Measurements from ENCODE around the gene PTGER3. TPM values are rescaled to one million over a fixed set of nuclear protein-coding genes. Genes with fewer than 3 reads are reported as not detected.

The PTGER3 gene
- total and polyA plus RNA-seq, 2 of the 4 experiments (the other 2 are of a cell fraction): not detected

DNA sequence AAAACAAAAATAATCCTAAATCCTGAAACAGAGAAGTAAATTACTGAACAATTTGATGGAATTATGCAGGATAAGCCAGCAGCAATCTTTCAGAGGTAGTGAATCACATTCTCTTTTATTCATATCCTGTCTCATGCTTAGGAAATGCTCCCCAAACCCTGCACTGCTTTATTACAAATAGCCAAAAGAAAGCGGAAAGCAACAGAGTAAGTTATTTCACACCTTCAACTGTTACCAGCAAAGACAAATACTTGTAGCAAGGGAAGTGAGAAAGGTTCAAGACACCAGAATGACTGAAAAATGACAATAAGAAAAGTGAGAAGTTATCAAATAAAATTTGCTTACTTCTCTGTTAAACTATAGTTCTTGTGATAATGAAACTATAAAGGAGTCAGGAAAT lies 27.1 kb upstream of the PTGER3 start:
- in situ Hi-C loops (cut with MboI; ENCODE audit: low sequenced_read_pairs): loop anchor here (25.0 kb wide), 2 partner anchors 963 to 1188 kb away; no protein-coding TSS in a partner anchor

More for the DNA sequence above, 27.1 kb upstream of the PTGER3 start:
- no peak overlapping the region for H4K5ac ChIP-seq (ENCODE audit: low read depth, low read length)
- CTCF ChIA-PET: no interaction called here
- H2BK15ac ChIP-seq (ENCODE audit: low read depth, low read length): no peak overlapping the region
- no peak overlapping the region for H2AK9ac ChIP-seq (replicated peaks; ENCODE audit: low read depth, low read length, poor library complexity)
- H3K27ac ChIP-seq (ENCODE audit: insufficient read depth, low read length): no peak overlapping the region
- ATAC-seq (ENCODE audit: low read depth): no peak
- DNase-seq: no peak
- H4K8ac ChIP-seq (ENCODE audit: low read depth in 2 of 2, low read length in 2 of 2): no peak overlapping the region; a peak in 1 of 4 replicates
- H3K4me3 ChIP-seq (ENCODE audit: insufficient read depth, low read depth, low read length): no peak overlapping the region
- no peak overlapping the region for H3K23ac ChIP-seq (ENCODE audit: low read depth, low read length)
- H4K20me1 ChIP-seq (ENCODE audit: insufficient read depth, low read length): peaks cover 21% of the 10 kb centered on the region; the same call in 1 of the 2 replicates
- no peak overlapping the region for H2BK20ac ChIP-seq (ENCODE audit: low read depth, low read length)
- no peaks in the 10 kb centered on the region for H3K27me3 ChIP-seq (ENCODE audit: control insufficient read depth, insufficient read depth, low read length)
- H3K4me1 ChIP-seq (ENCODE audit: control insufficient read depth, insufficient read depth, low read length): no peaks in the 10 kb centered on the region
- H3K9me3 ChIP-seq (ENCODE audit: control insufficient read depth, insufficient read depth, low read length): no peaks in the 10 kb centered on the region
- dilution Hi-C loops (cut with HindIII; ENCODE audit: low sequenced_read_pairs, unreplicated experiment): no loop called here
- H3K4me2 ChIP-seq (ENCODE audit: low read depth, low read length): no peak overlapping the region
- H3K14ac ChIP-seq (replicated peaks; ENCODE audit: low read depth, low read length): no peak overlapping the region
- H3K36me3 ChIP-seq (ENCODE audit: control insufficient read depth, insufficient read depth, low read length): peaks cover 28% of the 10 kb centered on the region
- H3K18ac ChIP-seq (ENCODE audit: low read depth, low read length): no peak overlapping the region
- peaks cover 25% of the 10 kb centered on the region in 2 experiments for H3K79me1 ChIP-seq (ENCODE audit: low read depth in 1 of 2, low read length in 2 of 2)
- no peak overlapping the region for H2AFZ ChIP-seq (replicated peaks; ENCODE audit: low read length, poor library complexity)
- intact Hi-C loops (cut with micrococcal nuclease): no loop called here
- H2BK5ac ChIP-seq (ENCODE audit: low read depth, low read length, poor library complexity, severe bottlenecking): peak overlapping the region; percentile 26
- TF ChIP-seq CHD1 (IDR thresholded peaks at IDR 0.05; ENCODE audit: low read depth, low read length) (no peak), BHLHE40 (IDR thresholded peaks at IDR 0.05; ENCODE audit: low read depth, low read length) (no peak), MXI1 (IDR thresholded peaks at IDR 0.05; ENCODE audit: borderline replicate concordance, low read depth, low read length) (no peak), MAFK (IDR thresholded peaks at IDR 0.05; ENCODE audit: low read depth, low read length) (no peak), CEBPB (IDR thresholded peaks at IDR 0.05; ENCODE audit: low read depth, low read length) (no peak), RFX5 (IDR thresholded peaks at IDR 0.05; ENCODE audit: low read depth, low read length) (no peak), RAD21 (IDR thresholded peaks at IDR 0.05; ENCODE audit: low read length) (no peak), SMC3 (IDR thresholded peaks at IDR 0.05; ENCODE audit: low read depth, low read length) (no peak), RCOR1 (IDR thresholded peaks at IDR 0.05; ENCODE audit: insufficient replicate concordance, low read length) (no peak), MAZ (IDR thresholded peaks at IDR 0.05; ENCODE audit: borderline replicate concordance, low read depth, low read length) (no peak), NFE2L2 (IDR thresholded peaks at IDR 0.05; ENCODE audit: low read depth, low read length) (no peak), FOS (IDR thresholded peaks at IDR 0.05; ENCODE audit: low read depth, low read length) (no peak), POLR2A (IDR thresholded peaks at IDR 0.05; ENCODE audit: low read depth, low read length) (no peak)
- TF ChIP-seq, protein P1, sequence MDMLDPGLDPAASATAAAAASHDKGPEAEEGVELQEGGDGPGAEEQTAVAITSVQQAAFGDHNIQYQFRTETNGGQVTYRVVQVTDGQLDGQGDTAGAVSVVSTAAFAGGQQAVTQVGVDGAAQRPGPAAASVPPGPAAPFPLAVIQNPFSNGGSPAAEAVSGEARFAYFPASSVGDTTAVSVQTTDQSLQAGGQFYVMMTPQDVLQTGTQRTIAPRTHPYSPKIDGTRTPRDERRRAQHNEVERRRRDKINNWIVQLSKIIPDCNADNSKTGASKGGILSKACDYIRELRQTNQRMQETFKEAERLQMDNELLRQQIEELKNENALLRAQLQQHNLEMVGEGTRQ (IDR thresholded peaks at IDR 0.05; ENCODE audit: low read depth, low read length): no peak
- TF ChIP-seq, protein P2, sequence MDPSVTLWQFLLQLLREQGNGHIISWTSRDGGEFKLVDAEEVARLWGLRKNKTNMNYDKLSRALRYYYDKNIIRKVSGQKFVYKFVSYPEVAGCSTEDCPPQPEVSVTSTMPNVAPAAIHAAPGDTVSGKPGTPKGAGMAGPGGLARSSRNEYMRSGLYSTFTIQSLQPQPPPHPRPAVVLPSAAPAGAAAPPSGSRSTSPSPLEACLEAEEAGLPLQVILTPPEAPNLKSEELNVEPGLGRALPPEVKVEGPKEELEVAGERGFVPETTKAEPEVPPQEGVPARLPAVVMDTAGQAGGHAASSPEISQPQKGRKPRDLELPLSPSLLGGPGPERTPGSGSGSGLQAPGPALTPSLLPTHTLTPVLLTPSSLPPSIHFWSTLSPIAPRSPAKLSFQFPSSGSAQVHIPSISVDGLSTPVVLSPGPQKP (IDR thresholded peaks at IDR 0.05; ENCODE audit: borderline replicate concordance, low read depth, low read length): no peak
- TF ChIP-seq, protein P3, sequence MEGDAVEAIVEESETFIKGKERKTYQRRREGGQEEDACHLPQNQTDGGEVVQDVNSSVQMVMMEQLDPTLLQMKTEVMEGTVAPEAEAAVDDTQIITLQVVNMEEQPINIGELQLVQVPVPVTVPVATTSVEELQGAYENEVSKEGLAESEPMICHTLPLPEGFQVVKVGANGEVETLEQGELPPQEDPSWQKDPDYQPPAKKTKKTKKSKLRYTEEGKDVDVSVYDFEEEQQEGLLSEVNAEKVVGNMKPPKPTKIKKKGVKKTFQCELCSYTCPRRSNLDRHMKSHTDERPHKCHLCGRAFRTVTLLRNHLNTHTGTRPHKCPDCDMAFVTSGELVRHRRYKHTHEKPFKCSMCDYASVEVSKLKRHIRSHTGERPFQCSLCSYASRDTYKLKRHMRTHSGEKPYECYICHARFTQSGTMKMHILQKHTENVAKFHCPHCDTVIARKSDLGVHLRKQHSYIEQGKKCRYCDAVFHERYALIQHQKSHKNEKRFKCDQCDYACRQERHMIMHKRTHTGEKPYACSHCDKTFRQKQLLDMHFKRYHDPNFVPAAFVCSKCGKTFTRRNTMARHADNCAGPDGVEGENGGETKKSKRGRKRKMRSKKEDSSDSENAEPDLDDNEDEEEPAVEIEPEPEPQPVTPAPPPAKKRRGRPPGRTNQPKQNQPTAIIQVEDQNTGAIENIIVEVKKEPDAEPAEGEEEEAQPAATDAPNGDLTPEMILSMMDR (conservative IDR thresholded peaks at IDR 0.05; ENCODE audit: low read depth, low read length): no peak
- no peaks in the 10 kb centered on the region; the same call in 1 of the 2 replicates for H3K9me1 ChIP-seq (ENCODE audit: insufficient read depth, low read length)
- H3K9ac ChIP-seq (ENCODE audit: low read depth, low read length): no peak overlapping the region
- H4K91ac ChIP-seq (ENCODE audit: insufficient read depth, low read depth, low read length): no peak overlapping the region
- no peak overlapping the region for H2AK5ac ChIP-seq (ENCODE audit: low read depth, low read length)
- H3K4ac ChIP-seq (ENCODE audit: low read depth, low read length): no peak overlapping the region
- POLR2A ChIA-PET (ENCODE audit: unreplicated experiment): interaction anchor here (0.7 kb wide), 1 partner anchor 626 kb away, joined by 3 read pairs; no protein-coding TSS in a partner anchor
- WGBS, 2 experiments (ENCODE audit: extremely low coverage in 2 of 2, insufficient read length in 1 of 2): no CpG with 5 or more reads among the region's 1 CpG
- H3K56ac ChIP-seq (ENCODE audit: extremely low read depth, insufficient read depth, low read length): no peak overlapping the region
- BruUV-seq (replicated peaks): no TSS peak
- no peak overlapping the region for H2BK120ac ChIP-seq (ENCODE audit: low read depth, low read length)
